HepG2 (cell line): ENCODE results near the gene GAS2L2.

Experiments
- BHLHE40 ChIP-seq: IDR thresholded peaks from 2 replicates; pipeline ENCODE4 v1.6.1; 2011; ENCODE audit warnings: low read length, improper control_type of control experiment
- CCAR2 ChIP-seq: fragments of 200-400 bp; formaldehyde crosslinking; optimal IDR thresholded peaks from 2 replicates; pipeline ENCODE3; 2018; ENCODE audit warnings: low read depth, mild to moderate bottlenecking, low read length, moderate library complexity
- CHCHD3 ChIP-seq: sonication (generic); formaldehyde crosslinking; IDR thresholded peaks from 2 replicates; pipeline ENCODE4 v1.8.0; 2022; ENCODE audit warnings: mild to moderate bottlenecking, missing genetic modification reagents, moderate library complexity
- CTCF ChIP-seq: sonication (generic); formaldehyde crosslinking; IDR thresholded peaks from 2 replicates; pipeline ENCODE4 v1.5.0; 2020; ENCODE audit warnings: mild to moderate bottlenecking, missing genetic modification reagents, moderate library complexity
- GATA4 ChIP-seq: sonication (generic); IDR thresholded peaks from 2 replicates; pipeline ENCODE4 v1.6.1; 2016; ENCODE audit warnings: antibody characterized with exemption, low read depth, borderline replicate concordance
- GTF3A ChIP-seq: sonication (generic); formaldehyde crosslinking; conservative IDR thresholded peaks from 2 replicates; pipeline ENCODE4 v1.4.0; 2020; ENCODE audit warnings: mild to moderate bottlenecking, missing genetic modification reagents
- LCORL ChIP-seq, 2 experiments: fragments of 450-650 bp in 1 of 2; sonication (generic) in 1 of 2; formaldehyde crosslinking in 1 of 2; IDR thresholded peaks; 2 replicates each; pipeline versions ENCODE4 v1.5.0 to v1.6.1; 2017 to 2020; ENCODE audit warnings: antibody characterized with exemption in 1 of 2, missing genetic modification reagents in 1 of 2
- RERE ChIP-seq: IDR thresholded peaks from 2 replicates; pipeline ENCODE4 v1.6.1; 2016; ENCODE audit warnings: low read depth, missing genetic modification reagents, missing compliant biosample characterization
- ZFP62 ChIP-seq: sonication (generic); formaldehyde crosslinking; IDR thresholded peaks from 2 replicates; pipeline ENCODE4 v1.4.0; 2020; ENCODE audit warnings: missing genetic modification reagents
- ZZZ3 ChIP-seq: sonication (generic); formaldehyde crosslinking; IDR thresholded peaks from 2 replicates; pipeline ENCODE4 v1.4.0; 2020; ENCODE audit warnings: missing genetic modification reagents, mild to moderate bottlenecking, borderline replicate concordance
- TF ChIP-seq, protein P1 (sequence below): sonication (generic); formaldehyde crosslinking; IDR thresholded peaks from 2 replicates; pipeline ENCODE4 v1.5.0; 2020; ENCODE audit warnings: mild to moderate bottlenecking, missing genetic modification reagents
- TF ChIP-seq, protein P2 (sequence below): sonication (generic); formaldehyde crosslinking; IDR thresholded peaks from 2 replicates; pipeline ENCODE4 v1.8.1; 2023; ENCODE audit warnings: mild to moderate bottlenecking, missing genetic modification reagents, borderline replicate concordance
- TF ChIP-seq, protein P3 (sequence below): IDR thresholded peaks from 2 replicates; pipeline ENCODE4 v1.6.1; 2012; ENCODE audit warnings: inconsistent platforms

- TF ChIP-seq CTCF (CRISPR knock-in tag): no peak
- no peak for TF ChIP-seq CHCHD3 (CRISPR knock-in tag)
- TF ChIP-seq GTF3A (CRISPR knock-in tag): no peak
- TF ChIP-seq ZZZ3 (CRISPR knock-in tag): no peak
- TF ChIP-seq ZFP62 (CRISPR knock-in tag): no peak
- TF ChIP-seq, protein P1, sequence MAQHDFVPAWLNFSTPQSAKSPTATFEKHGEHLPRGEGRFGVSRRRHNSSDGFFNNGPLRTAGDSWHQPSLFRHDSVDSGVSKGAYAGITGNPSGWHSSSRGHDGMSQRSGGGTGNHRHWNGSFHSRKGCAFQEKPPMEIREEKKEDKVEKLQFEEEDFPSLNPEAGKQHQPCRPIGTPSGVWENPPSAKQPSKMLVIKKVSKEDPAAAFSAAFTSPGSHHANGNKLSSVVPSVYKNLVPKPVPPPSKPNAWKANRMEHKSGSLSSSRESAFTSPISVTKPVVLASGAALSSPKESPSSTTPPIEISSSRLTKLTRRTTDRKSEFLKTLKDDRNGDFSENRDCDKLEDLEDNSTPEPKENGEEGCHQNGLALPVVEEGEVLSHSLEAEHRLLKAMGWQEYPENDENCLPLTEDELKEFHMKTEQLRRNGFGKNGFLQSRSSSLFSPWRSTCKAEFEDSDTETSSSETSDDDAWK (CRISPR knock-in tag): no peak
- TF ChIP-seq RERE (CRISPR knock-in tag): no peak
- TF ChIP-seq, protein P2, sequence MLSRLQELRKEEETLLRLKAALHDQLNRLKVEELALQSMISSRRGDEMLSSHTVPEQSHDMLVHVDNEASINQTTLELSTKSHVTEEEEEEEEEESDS (CRISPR knock-in tag): no peak
- no peak for TF ChIP-seq LCORL (IDR thresholded peaks at IDR 0.05)
- no peak for TF ChIP-seq LCORL (CRISPR knock-in tag; IDR thresholded peaks at IDR 0.05)
- TF ChIP-seq, protein P3, sequence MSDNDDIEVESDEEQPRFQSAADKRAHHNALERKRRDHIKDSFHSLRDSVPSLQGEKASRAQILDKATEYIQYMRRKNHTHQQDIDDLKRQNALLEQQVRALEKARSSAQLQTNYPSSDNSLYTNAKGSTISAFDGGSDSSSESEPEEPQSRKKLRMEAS: no peak
- TF ChIP-seq BHLHE40: no peak
- TF ChIP-seq CCAR2: no peak
- TF ChIP-seq GATA4: no peak
Measured at GRCh38 chr17:35775039-35775438, 22.0 kb upstream of the GAS2L2 start.
